ENCODE results near the gene PSMD12.

- no peak for TF ChIP-seq CTCF (IDR thresholded peaks at IDR 0.05)
- no peak for TF ChIP-seq POLR2A (IDR thresholded peaks at IDR 0.05)
- TF ChIP-seq POLR2AphosphoS5 (IDR thresholded peaks at IDR 0.05) = no peak
Measured at GRCh38 chr17:67379251-67379630, 12.9 kb upstream of the PSMD12 start.

Data from sigmoid colon (tissue), 4 donors.